Cardiac fibroblast (primary cell): Measurements from ENCODE around the gene UBA5.

Source experiments
- DNase-seq, 2 donors: peaks; one replicate each; pipeline versions ENCODE4 v3.0.0 to v3.0.0-alpha.2; 2010; ENCODE audit warnings: low read depth in 2 of 2
- H3K4me3 ChIP-seq, 2 donors: replicated peaks in 1 of 2; 1 replicate in 1 of 2; 2 replicates in 1 of 2; pipeline ENCODE4 v1.5.1; 2011; ENCODE audit warnings: low read depth in 2 of 2, low read length in 2 of 2, mild to moderate bottlenecking in 2 of 2, moderate library complexity in 1 of 2
- TF ChIP-seq, protein P1 (sequence below): IDR thresholded peaks from one replicate; pipeline ENCODE4 v1.5.1; 2011; ENCODE audit warnings: low read depth, mild to moderate bottlenecking, low read length, inconsistent platforms

The UBA5 gene

DNA sequence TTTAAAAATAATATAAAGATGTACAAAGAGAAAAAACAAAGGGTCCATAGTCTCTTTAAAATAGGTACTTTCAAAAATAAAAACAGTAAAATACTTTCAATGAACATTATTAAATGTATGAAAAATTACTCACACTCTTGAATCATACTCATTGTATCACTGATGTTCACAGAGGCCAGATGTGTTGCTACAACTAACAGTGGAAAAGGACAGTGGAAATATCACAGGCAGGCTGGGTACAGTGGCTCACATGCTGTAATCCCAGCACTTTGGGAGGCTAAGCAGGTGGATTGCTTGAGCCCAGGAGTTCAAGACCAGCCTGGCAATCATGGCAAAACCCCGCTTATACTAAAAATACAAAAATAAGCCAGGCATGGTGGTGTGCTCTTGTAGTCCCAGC, 35.3 kb downstream of the UBA5 start:
- H3K4me3 ChIP-seq = no peak overlapping the region
- peak in 1 of 2 donors; percentile 45 for DNase-seq
- TF ChIP-seq, protein P1, sequence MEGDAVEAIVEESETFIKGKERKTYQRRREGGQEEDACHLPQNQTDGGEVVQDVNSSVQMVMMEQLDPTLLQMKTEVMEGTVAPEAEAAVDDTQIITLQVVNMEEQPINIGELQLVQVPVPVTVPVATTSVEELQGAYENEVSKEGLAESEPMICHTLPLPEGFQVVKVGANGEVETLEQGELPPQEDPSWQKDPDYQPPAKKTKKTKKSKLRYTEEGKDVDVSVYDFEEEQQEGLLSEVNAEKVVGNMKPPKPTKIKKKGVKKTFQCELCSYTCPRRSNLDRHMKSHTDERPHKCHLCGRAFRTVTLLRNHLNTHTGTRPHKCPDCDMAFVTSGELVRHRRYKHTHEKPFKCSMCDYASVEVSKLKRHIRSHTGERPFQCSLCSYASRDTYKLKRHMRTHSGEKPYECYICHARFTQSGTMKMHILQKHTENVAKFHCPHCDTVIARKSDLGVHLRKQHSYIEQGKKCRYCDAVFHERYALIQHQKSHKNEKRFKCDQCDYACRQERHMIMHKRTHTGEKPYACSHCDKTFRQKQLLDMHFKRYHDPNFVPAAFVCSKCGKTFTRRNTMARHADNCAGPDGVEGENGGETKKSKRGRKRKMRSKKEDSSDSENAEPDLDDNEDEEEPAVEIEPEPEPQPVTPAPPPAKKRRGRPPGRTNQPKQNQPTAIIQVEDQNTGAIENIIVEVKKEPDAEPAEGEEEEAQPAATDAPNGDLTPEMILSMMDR = no peak

DNA sequence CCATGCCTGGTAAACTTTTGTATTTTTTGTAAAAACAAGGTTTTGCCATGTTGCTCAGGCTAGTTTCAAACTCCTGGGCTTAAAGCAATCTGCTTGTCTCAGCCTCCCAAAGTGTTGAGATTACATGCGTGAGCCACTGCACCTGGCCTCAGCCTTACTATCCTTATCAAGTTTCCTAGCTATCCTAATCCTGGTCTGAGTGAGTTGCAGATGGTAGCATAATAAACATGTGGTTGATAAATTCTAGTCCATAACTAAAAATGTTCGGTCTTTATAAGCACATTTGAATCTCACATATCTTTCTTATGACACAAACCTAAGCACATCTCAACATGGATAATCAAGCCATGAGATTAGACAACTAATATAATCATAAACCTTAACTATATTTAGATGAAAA, 43.6 kb downstream of the UBA5 start:
- TF ChIP-seq, protein P1 = no peak
- H3K4me3 ChIP-seq = no peak overlapping the region
- no peak for DNase-seq

DNA sequence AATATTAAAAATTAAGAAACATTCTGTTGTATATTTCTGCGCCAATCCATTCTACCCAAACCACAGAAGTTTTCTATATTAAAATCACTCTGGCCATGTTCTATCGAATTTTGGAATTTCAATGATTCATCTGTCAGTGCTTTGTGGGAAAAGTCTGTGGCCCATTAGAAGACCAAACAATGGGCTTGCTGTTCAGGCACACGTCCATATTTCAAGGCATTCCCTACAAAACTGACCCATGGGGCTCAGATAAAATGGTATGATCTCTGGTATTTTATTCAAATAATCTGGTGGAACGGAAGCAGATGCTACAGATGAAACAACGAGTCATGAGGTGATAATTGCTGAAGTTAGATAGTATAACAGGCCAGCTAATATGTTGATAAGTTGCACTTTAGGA, 49.6 kb downstream of the UBA5 start:
- TF ChIP-seq, protein P1 = no peak
- peak in 1 of 2 donors; percentile 25 for DNase-seq
- H3K4me3 ChIP-seq = no peak overlapping the region

DNA sequence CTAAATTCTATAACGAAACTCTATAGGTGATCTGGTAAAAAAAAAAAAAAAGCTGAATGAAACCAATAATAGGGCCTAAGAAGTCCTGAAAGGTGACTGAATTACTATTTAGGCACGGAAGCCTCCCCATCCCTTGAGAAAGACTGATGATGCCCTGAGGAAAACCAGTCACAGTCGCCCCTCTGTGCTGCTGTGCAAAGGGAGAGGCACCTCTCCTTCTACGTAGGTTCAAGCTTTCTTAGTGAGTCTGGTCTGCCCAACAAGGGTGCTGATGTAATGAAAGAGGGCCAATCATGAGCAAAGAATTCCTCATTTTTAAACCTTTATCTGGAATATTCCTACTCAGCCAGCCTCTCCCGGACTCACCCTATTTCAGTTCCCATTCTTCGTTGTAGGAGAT, 50.2 kb downstream of the UBA5 start:
- DNase-seq = no peak
- TF ChIP-seq, protein P1 = no peak
- H3K4me3 ChIP-seq = no peak overlapping the region

DNA sequence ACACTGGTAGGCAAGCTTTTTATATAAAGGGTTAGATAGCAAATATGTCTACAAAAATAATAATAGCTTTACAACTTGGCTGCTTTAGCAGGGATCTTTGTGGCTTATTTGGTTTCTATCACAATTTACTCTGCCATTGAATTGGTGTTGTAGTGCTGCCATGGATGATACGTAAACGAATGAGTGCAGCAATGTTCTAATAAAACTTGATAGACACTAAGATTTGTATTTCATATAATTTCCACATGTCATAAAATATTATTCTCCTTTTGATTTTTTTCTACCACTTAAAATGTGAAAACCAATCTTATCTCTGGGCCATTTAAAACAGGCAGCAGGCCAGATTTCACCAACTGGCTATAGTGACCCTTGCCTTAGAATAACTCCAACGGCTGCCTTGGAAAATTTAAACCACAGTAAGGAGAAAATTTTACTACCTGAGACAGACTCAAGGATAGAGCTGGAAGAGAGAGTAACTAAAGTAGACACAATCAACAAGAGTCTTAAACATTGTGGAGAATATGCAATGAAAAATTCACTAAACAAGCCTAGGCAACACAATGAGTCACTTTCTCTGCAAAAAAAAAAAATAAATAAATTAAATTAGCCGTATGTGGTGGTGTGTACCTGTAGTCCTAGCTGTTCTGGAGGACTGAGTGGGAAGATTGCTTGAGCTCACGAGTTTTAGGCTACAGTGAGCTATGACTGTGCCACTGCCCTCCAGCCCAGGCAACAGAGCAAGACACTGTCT, 54.0 kb downstream of the UBA5 start:
- H3K4me3 ChIP-seq = no peak overlapping the region
- TF ChIP-seq, protein P1 = no peak
- no peak for DNase-seq

DNA sequence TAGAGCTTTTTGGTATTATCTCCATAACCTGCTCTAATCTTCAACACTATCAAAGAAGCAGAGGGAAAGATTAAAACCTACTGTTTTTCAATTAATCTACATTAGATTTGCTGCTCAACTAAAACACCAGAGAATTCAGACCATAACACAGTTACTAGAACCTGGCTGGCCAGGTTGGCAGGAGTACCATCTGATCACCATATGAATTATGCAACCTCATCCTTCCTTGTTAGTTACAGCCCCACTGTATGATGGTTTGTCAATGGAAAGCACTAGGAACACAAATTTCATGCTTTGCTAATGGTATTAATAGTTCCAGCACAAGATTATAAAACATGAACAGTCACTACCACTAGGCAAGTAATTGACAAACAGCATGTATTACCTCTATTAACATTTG, 56.2 kb downstream of the UBA5 start:
- H3K4me3 ChIP-seq = no peak overlapping the region
- TF ChIP-seq, protein P1 = no peak
- DNase-seq = no peak

DNA sequence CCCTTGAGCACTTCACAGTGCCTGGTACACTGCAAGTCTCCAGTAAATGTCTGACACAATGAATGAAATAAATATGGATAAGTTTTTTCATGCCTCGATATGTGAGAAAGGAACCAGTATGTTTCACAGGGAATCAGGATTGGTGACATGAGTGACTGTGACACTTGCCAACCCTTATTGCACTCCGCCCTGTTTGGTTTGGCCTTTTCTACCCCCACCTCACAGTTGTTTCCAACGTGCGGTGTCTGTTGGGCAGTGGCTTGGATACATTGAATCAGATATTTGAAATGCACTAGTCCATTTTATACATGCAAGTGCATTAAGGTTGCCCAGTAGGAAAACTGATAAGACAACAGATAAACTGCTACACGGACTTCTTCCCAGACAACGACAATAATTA, 60.1 kb downstream of the UBA5 start:
- TF ChIP-seq, protein P1 = no peak
- no peak for DNase-seq
- peak overlapping the region in 1 of 2 donors; percentile 22 for H3K4me3 ChIP-seq
